CD4-positive, alpha-beta T cell treated with Interleukin-15 for 1 hour (primary cell): Measurements from ENCODE around the gene LBH.

ENCODE experiments used
- DNase-seq: peaks from one replicate; pipeline ENCODE4 v3.0.0-alpha.2; 2020

Gene LBH

DNA sequence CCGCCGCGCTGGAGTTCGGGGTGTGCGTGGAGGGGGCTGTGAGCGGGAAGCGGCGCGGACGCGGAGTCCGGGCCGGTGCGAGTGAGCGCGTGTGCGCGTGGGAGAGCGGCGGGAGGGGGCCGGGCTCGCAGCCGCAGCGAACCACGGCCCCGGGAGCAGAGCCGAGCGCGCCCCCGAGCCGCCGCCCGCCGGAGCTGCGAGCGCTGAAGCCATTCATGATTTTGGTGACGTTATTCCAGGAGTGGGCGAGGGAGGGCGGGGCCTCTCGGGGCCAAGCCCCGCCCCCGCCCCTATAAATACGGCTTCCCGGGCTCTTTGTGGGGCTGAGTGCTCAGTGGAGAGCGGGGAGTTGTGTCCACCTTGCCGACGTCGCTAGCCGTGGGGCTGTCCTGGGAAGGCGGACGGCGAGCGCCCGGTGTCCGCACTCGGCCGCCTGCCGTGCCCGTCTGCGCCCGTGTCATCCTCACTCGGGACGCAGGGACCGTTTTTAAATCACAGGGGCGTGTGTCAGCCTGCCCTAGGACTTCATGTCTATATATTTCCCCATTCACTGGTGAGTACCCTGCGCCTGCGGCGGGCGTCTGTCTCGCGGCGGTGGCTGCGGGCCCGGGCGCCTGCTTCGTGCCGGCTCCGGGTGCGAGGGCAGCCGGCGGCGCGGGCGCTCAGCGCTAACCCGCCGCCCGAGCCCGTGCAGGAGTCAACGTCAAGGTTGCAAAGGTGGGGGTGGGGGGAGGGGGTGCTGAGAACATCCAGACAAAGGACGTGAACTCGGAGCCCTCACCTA lies at the start of gene LBH:
Gene LBH (plus strand): TSS at position 323 of the 784 bp plus-strand sequence. CDS start 205 bp downstream, at position 528.
- peak; percentile 92 for DNase-seq

- no peak for DNase-seq
Measured at GRCh38 chr2:30184035-30184434, 47.3 kb upstream of the LBH start.

- DNase-seq, result no peak
Measured at GRCh38 chr2:30185178-30185577, 46.2 kb upstream of the LBH start.

GRCh38 chr2:30188292-30188691 lies 43.0 kb upstream of the LBH start:
- DNase-seq, result no peak

DNA sequence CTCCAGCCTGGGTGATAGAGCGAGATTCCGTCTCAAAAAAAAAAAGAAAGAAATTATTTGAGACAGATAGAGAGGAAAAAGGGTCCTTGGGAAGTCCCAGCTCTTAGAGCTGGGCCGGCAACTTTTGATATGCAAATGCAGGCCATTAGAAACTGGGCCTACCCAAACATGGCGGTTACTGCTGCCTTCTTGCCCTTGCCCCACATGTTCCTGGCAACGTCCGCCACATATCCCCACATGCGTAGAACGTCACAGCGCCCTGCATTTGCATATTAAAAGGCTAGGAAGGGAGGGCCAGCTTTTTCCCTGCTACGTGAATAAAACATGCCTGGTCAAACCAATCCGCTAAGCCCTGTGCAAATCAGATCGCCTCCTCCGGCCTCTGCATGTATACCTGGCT lies 40.7 kb upstream of the LBH start:
- no peak for DNase-seq

- no peak for DNase-seq
Measured at GRCh38 chr2:30191107-30191506, 40.2 kb upstream of the LBH start.

- no peak for DNase-seq
Measured at GRCh38 chr2:30191819-30192271, 39.5 kb upstream of the LBH start.

GRCh38 chr2:30192314-30192713 lies 39.0 kb upstream of the LBH start:
- DNase-seq, result no peak

DNA sequence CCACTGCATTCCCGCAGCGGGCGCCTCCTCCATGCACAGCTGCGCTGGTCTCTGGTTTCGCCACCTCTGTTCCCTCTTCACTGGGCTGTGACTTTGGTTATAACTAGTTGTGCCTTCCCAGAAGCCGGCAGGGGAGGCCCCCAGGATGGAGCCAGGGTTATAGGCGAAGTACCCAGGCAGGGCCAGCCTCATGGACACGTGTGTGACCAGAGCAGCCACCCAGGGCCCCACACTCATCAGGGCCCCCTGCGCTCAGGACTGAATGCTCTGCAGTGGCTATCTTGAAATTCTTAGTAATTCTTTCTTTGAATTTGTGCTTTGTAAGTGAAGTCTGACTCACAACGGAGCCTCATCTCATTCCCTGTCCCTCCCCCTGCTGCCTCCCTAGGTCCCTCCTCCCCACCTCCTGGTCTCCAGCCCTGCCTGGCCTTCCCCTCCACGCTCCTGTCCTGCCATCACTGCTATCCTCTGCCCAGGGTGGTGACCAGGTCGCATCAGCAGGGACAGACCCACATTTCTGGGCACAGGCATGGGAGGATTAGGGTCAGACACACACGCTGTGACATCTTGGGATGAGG lies 38.1 kb upstream of the LBH start:
- DNase-seq, result no peak

- no peak for DNase-seq
Measured at GRCh38 chr2:30194421-30194820, 36.9 kb upstream of the LBH start.

DNA sequence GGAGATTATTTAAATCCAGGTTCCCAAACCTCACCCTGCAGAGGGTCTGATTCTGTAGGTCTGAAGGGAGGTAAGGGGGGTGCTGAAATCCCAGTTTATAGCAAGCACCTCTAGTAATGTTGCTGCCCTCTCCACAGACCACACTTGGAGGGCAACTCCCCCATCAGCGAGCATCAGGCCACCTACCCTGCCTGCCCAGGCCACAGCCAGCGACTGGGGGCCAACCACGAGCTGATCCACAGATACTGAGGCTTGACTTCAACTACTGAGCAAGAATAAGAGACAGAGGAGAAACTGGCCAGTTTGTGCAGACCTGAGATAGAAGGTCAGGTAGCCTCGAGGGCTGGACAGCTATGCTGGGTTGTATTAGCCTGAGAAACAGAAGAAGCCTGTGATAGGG lies 36.3 kb upstream of the LBH start:
- no peak for DNase-seq

DNA sequence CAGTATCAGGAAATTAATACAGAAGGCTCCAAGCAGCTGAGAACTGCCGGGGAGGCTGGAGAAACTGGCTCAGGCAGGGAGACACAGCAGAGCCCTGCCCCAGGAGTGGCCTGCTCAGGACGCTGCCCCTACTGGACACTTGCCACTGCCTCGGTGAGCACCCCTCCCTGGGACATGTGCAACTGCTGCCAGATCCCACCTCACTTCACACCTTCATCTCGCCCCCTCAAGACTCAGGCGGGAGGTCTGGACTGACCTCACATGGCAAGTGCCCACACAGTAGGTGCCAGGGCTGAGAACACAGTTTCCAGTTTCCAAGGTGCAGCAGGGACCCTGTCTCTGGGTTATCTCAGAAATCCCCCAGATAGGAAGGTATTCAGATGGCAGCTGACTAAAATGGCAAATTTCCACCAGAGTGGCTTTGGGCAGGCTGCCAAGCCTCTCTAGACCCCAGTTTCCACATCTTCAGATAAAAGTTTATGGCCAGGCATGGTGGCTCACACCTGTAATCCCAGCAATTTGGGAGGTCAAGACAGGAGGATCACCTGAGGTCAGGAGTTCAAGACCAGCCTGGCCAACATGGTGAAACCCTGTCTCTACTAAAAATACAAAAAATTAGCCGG lies 33.7 kb upstream of the LBH start:
- DNase-seq, result no peak

DNA sequence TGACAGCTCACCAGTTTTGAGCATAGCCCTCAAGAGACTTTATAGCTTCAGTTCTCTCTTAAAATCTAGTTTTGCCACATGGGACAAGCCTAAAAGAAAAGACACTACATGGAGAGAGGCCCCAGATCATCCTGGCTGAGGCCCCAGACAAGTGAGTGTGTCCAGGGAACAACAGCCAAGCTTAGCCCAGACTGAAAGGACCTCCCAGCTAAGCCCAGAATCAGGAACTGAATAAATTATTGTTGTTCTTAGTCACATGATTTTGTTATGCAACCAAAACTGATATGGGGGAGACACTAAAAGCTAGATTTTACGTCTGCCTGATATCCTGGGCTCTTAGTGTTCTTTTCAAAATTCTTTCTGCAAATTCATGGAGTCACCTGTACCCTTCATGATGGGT lies 29.3 kb upstream of the LBH start:
- DNase-seq, result no peak

DNA sequence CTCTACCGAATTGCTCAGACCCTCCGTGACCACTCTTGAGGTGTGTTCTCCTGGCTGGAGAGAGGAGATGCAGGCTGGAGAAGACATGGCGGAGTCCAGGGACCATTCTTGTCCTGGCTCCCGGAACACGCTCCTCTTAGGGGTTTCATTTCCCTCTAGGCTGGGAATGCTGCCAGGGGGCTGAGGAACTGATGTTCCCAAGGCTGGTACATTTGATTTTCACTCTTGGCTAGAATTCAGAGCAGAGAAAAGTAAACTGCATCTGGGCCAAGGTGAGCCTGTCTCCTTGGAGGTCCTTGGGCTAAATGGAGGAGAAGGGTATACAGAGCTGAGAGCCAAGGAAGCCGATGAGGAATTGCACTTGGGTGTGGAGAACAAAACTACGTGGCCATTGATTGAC lies 28.2 kb upstream of the LBH start:
- no peak for DNase-seq

- DNase-seq, result no peak
Measured at GRCh38 chr2:30204281-30204680, 27.1 kb upstream of the LBH start.

- DNase-seq, result no peak
Measured at GRCh38 chr2:30205456-30205855, 25.9 kb upstream of the LBH start.

GRCh38 chr2:30206461-30207430 lies 24.6 kb upstream of the LBH start:
- DNase-seq, result no peak

- DNase-seq, result peak; percentile 50
Measured at GRCh38 chr2:30208453-30208852, 22.9 kb upstream of the LBH start.

DNA sequence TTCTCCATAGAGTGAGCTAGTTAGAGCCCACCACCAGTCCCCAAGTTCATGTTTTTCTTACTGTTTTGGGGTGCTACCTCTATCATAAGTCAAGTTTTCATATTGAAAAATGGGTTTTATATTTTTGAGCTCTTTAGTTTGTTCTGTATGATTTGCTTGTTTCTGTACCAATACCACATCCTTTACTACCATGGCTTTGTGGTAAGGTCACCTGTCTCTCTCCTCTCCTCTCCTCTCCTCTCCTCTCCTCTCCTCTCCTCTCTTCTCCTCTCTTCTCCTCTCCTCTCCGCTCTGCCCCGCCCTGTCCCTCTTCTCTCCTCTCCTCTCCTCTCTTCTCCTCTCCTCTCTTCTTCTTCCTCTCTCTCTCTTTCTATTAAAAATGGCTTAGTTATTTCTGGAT lies 22.1 kb upstream of the LBH start:
- DNase-seq, result no peak

DNA sequence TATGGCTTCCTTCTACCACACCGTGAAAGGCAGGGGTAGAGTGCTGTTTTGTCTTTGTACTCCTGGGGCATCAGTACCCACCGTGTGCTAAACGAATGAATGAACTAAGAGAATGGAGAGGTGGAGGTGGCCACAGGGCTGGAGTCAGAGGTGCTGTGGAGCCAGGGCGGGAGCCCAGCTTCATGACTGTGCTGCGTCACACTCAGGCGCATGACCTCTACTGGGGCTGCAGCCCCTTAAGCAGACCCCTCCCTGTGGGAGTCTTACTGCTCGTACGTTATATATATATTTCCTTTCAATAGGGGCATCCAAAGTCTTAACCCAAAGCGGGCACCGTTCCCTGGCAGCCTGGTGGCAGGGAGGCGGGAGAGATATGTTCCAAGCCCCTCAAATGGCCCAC lies 18.0 kb upstream of the LBH start:
- DNase-seq, result no peak

GRCh38 chr2:30213907-30214463 lies 17.3 kb upstream of the LBH start:
- DNase-seq, result no peak

- DNase-seq, result no peak
Measured at GRCh38 chr2:30216157-30216556, 15.2 kb upstream of the LBH start.
